Activated naive CD4-positive, alpha-beta T cell treated with anti-CD3 and anti-CD28 coated beads, Interleukin-2, amount 10 ng/mL, durations not matched to agents 5 hours and 36 hours (primary cell): ENCODE measurements around the gene EEFSEC. TPM values are rescaled to one million over a fixed set of nuclear protein-coding genes. Genes with fewer than 3 reads are reported as not detected.

ENCODE experiments used
- total RNA-seq, 2 experiments: library from RNA; stranded (reverse); gene quantifications; one replicate each; pipeline ENCODE4 v1.2.3, GENCODE V29; 2021

Gene EEFSEC, protein sequence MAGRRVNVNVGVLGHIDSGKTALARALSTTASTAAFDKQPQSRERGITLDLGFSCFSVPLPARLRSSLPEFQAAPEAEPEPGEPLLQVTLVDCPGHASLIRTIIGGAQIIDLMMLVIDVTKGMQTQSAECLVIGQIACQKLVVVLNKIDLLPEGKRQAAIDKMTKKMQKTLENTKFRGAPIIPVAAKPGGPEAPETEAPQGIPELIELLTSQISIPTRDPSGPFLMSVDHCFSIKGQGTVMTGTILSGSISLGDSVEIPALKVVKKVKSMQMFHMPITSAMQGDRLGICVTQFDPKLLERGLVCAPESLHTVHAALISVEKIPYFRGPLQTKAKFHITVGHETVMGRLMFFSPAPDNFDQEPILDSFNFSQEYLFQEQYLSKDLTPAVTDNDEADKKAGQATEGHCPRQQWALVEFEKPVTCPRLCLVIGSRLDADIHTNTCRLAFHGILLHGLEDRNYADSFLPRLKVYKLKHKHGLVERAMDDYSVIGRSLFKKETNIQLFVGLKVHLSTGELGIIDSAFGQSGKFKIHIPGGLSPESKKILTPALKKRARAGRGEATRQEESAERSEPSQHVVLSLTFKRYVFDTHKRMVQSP
- total RNA-seq, result 10 to 100 TPM; 15.6 to 17.5 TPM

DNA sequence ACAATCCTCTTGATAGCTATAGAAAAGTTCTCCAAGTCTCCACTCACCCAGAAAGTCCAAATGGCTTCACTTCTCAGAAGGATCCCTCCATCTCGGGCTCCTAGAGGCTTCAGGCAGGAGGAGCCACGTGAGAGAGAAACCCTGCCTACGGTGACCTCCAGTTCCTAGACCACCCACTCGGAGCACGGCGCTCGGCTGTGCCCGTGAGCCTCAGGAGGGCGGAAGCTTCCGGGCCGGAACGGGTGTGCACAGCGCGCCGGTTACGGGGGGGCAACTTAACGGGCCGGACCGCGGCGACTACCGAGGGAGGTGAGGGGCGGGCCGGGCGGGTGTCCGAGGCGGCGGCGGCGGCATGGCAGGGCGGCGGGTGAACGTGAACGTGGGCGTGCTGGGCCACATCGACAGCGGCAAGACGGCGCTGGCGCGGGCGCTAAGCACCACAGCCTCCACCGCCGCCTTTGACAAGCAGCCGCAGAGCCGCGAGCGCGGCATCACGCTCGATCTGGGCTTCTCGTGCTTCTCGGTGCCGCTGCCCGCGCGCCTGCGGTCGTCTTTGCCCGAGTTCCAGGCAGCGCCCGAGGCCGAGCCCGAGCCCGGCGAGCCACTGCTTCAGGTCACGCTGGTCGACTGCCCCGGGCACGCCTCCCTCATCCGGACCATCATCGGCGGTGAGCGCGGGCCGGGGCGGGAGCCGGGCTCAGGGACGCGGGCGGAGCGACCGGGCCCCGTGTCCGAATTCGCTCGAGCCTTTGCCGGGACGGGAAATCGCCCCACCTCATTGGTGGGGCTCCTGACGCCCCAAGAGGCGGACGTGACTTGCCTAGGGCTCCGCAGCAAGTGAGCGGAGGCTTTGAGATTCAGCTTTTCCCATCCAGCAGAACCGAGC, at the start of gene EEFSEC:
EEFSEC (plus strand) TSS at position 326 of the 886 bp plus-strand sequence; CDS start at position 353, 27 bp downstream.

DNA sequence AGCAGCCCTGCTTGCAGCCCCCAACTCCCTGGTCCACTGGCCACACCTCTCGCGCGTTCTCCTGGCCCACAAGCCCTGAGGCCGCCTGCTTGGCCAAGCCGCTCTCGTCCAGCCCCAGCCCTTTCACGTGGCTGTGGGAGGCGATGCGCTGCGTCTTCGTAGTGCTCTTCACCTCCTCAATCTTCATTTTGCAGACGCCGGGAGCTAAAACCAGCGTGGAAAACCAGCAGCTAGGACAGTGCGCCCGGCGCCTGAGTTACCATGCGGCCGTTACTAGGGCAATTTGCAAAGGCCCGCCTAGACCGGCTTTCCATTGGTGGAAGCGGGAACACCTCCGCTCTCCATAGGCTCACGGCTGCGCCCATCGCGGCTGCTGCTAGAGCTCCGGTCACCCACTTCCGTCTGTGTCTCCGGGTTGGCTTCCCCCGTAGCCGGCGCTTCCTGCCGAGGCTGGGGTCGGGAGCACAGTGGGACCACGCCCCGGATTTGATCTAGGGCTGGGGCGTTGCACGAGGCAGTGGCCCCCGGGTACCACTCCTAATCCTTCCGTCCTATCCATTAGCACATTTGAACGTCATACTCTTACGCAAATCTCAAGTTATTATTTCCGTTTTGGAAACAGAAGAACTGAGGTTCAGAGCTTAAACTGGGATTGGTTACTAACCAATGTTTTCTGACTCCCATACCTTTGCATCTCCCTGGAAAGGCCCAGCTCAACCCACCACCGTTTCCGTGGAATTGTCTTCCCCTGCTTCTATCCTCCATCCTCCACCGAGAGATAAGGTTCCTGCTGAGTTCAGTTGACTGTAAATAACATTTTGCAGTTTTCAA, 29.5 kb upstream of the EEFSEC start, which contains the start of gene RUVBL1:
RUVBL1 (minus strand) TSS at position 275 of the 831 bp plus-strand sequence; CDS start at position 187, 88 bp downstream.

Other genes starting within 250 kb of the EEFSEC start
- gene KBTBD12, start 238.2 kb upstream of the EEFSEC start, total RNA-seq, result not detected
- 100 to 1,000 TPM; 159 to 168 TPM for gene SEC61A1, start 101.0 kb upstream of the EEFSEC start, total RNA-seq
- 10 to 100 TPM; 45.3 to 47.7 TPM for gene RUVBL1, start 29.7 kb upstream of the EEFSEC start, total RNA-seq